ENCODE measurements around the gene UCK2. TPM values are rescaled to one million over a fixed set of nuclear protein-coding genes. Genes with fewer than 3 reads are reported as not detected.
"Not testable (repeated sequence)": the region's sequence is repeated elsewhere in the genome, so short reads cannot be mapped to it uniquely, and the experiment has no call there.

The UCK2 gene
- 100 to 1,000 TPM; 108 to 116 TPM for total RNA-seq

GRCh38 chr1:165827268-165828102 is at the start of gene UCK2:
Gene UCK2 (plus strand): TSS chr1:165827614. CDS start chr1:165827834, 220 bp downstream.
- ChIA-PET CTCF (interaction anchor here (1.0 to 1.9 kb wide), 2 partner anchors 46 to 58 kb away, joined by 3 to 4 read pairs; partner anchors contain the start of gene TMCO1), POLR2A (interaction anchor here (0.9 to 2.1 kb wide), 2 partner anchors 58 to 230 kb away, joined by 3 to 19 read pairs; partner anchors contain the start of gene TMCO1)

- CTCF ChIA-PET, POLR2A ChIA-PET: not testable (repeated sequence)
Measured at GRCh38 chr1:165778197-165778596, 49.2 kb upstream of the UCK2 start.

- POLR2A ChIA-PET, CTCF ChIA-PET: not testable (repeated sequence)
Measured at GRCh38 chr1:165783519-165783918, 43.9 kb upstream of the UCK2 start.

DNA sequence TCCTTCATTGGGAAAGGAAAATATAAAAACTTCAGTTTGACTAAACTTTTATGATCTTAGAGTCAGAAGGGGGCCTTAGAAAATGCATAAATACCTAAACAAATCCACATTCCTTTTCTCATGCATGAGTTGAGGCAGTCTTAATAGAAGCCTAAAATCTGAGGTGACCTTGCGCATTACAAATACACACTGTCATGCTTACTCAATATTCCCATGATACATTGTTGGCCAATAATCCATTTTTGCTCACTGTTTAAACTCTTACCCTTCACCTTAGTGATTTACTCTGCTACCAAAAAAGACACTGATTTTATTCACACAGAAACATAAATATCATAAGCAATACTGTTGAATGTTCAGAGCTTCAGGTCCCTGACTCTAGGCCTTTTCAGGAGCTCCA is 39.7 kb upstream of the UCK2 start:
- CTCF ChIA-PET = interaction anchor here (0.6 kb wide), 1 partner anchor 125 kb away, joined by 3 read pairs; no protein-coding TSS in a partner anchor
- POLR2A ChIA-PET = no interaction called here

DNA sequence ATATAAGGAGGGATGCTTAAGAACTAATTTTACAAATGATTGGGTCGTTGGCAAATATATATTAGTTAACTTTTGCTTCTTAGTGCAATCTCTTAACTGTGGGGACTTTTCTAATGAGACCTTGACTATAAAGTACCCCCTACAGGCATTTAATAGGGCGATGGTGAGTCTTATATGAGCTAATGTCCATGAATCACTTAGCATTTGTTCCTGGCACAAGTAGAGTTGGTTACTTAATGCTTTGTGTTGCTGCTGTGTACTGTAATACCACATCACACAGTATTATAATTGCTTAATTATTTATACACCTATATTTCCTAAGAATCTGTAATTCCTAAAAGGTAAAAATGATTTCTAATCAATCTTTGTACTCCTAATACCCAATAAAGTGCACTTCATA is 33.5 kb upstream of the UCK2 start:
- ChIA-PET POLR2A (no interaction called here), CTCF (no interaction called here)

DNA sequence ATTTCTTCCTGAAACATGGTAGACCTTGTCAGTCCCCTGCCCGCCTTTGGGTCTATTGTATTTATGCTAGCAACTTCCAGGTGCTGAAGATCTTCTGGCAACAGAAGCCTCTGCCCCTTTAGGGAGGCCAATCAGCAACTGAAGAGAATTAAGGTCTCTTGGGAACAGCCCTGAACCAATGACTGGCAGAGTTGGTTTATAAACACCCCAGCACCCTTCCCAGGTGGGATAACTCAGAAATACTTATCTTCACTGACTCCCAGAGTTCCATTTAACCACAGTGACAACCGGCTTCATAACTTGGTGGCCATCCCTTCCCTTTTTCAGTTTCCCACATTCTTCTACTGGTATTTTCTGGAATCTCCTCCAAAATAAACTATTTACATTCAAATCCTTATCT is 31.5 kb upstream of the UCK2 start:
- ChIA-PET CTCF (no interaction called here), POLR2A (no interaction called here)

GRCh38 chr1:165799387-165799786 is 28.0 kb upstream of the UCK2 start:
- ChIA-PET CTCF (no interaction called here), POLR2A (no interaction called here)

DNA sequence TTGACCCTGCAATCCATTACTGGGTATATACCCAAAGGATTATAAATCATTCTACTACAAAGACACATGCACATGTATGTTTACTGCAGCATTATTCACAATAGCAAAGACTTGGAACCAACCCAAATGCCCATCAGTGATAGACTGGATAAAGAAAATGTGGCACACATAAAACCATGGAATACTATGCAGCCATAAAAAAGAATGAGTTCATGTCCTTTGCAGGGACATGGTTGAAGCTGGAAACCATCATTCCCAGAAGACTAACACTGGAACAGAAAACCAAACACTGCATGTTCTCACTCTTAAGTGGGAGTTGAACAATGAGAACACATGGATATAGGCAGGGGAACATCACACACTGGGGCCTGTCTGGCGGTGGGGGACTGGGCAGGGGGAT is 22.9 kb upstream of the UCK2 start:
- POLR2A ChIA-PET, CTCF ChIA-PET: not testable (repeated sequence)

- ChIA-PET CTCF (no interaction called here), POLR2A (no interaction called here)
Measured at GRCh38 chr1:165807613-165808012, 19.8 kb upstream of the UCK2 start.

GRCh38 chr1:165815725-165816124 is 11.7 kb upstream of the UCK2 start:
- ChIA-PET CTCF (no interaction called here), POLR2A (no interaction called here)

DNA sequence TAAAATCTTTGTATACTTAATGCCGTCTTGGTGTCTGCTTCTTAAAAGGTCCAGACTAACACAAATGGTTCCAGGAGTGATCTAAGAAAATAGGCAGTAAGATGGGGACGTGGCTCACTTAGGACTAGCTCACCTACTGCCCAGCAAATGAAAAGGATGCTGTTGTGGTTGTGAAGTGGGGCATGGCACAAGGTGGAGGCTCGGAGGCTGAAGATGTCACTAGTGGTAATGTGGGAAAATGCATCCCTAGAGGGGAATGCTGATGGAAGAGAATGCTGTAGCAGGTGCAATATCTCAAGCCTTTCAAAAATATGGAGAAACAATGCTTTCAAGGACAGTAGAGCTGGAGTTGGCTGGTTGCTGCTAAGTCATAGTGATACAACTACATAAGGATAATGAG is 11.3 kb upstream of the UCK2 start:
- ChIA-PET POLR2A (no interaction called here), CTCF (no interaction called here)

- ChIA-PET POLR2A (no interaction called here), CTCF (interaction anchor here (0.6 kb wide), 1 partner anchor 12 kb away, joined by 3 read pairs; no protein-coding TSS in a partner anchor)
Measured at GRCh38 chr1:165816826-165817497, 10.5 kb upstream of the UCK2 start.

GRCh38 chr1:165823552-165824268 is 3.7 kb upstream of the UCK2 start:
- CTCF ChIA-PET = interaction anchor here (0.7 to 0.9 kb wide), 2 partner anchors 15 to 21 kb away, joined by 3 read pairs; no protein-coding TSS in a partner anchor
- POLR2A ChIA-PET = interaction anchor here (1.8 kb wide), 1 partner anchor 55 kb away, joined by 4 read pairs; no protein-coding TSS in a partner anchor

DNA sequence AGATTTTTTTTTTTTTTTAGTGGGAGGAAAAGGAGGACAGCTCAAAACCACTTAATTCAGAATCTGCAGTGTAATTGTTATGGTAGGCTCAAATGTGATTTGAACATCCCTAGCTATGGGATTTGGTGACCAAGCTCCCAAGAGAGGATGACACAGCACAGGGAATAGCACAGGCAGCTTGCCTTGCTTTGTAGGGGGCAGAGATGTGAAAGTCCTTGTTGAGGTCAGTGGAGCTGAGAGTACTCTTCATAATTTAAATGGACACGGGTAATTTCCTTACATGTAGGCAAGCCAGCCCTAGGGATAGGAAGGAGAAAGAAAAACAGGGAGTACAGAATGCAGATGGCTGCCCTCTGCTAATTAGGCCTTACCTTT is 3.2 kb upstream of the UCK2 start:
- CTCF ChIA-PET = interaction anchor here (0.7 to 0.9 kb wide), 2 partner anchors 15 to 20 kb away, joined by 3 read pairs; no protein-coding TSS in a partner anchor
- POLR2A ChIA-PET = interaction anchor here (1.8 kb wide), 1 partner anchor 55 kb away, joined by 4 read pairs; no protein-coding TSS in a partner anchor

DNA sequence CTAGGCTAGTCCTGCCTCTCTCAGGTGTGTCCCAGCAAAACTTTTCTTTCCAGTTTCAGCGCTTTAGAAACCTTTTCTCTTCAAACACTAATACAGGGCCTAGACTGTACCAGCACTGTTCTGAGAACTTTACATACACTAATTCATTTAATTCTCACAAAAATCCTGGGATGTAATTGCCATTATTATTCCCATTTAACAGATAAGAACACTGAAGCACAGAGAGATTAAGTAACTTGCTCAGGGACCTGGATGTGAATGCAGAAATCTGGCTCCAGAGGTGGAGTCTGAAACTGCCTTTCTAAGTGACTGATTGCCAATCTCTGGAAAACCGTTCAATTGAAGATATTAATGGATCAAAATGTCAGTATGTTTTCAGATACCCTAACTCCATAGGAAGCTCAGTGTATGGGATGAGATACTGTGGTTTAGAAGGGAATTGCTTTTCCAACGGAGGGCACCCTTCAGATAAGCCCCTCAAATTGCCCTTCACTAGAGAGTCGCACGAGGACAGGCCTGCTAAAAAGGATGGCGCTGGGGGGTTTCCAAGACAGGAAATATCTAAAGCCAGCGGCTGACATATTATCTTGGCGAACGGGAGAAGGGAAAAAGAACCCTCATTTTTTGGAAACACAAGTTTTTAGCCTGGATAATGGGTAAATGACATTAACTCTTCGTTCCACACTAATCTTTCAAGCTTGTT is 698 bp upstream of the UCK2 start:
- POLR2A ChIA-PET = interaction anchor here (0.9 kb wide), 1 partner anchor 229 kb away, joined by 3 read pairs; no protein-coding TSS in a partner anchor
- CTCF ChIA-PET = interaction anchor here (1.0 kb wide), 1 partner anchor 58 kb away, joined by 3 read pairs; the partner anchor contains the start of gene TMCO1

DNA sequence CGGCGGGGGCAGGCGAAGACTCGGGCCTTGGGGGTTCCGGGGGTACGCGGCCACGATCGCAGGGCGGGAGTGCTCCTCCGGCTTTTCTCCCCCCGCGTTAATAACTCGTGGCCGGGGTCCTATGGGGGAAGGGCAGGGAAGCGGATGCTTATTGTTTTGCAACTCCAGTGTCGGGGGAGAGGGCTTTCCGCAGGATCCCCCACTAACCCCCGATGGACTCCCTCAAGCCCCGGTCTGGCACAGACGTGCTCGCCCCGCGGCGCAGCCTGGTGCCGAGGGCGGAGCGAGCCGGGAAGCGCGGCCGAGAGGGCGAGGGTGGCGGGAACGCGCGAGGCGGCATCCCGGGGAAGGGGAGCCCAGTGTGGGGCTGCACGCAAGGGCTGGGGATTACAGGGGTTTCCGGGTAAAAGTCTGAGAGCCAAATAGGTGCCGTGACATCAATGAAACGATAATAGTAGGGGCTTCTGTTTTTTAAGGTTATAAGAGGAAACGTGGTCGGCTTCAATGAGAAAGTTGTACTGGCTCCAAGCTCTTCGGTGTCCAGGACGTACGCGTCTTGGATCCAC is 772 bp downstream of the UCK2 start:
- CTCF ChIA-PET = interaction anchor here (1.3 to 1.9 kb wide), 4 partner anchors 13 to 59 kb away, joined by 3 to 8 read pairs (median 6); no protein-coding TSS in a partner anchor
- POLR2A ChIA-PET = interaction anchor here (1.4 to 2.1 kb wide), 3 partner anchors 43 to 130 kb away, joined by 4 to 19 read pairs (median 6); partner anchors contain the start of genes ALDH9A1 and TMCO1

GRCh38 chr1:165828669-165829329 is 1.4 kb downstream of the UCK2 start:
- CTCF ChIA-PET = interaction anchor here (0.5 to 1.9 kb wide), 6 partner anchors 11 to 59 kb away, joined by 3 to 8 read pairs (median 4); no protein-coding TSS in a partner anchor
- POLR2A ChIA-PET = interaction anchor here (0.5 to 2.1 kb wide), 4 partner anchors 43 to 131 kb away, joined by 3 to 19 read pairs (median 5); partner anchors contain the start of genes ALDH9A1 and TMCO1

- ChIA-PET POLR2A (interaction anchor here (1.5 to 2.1 kb wide), 2 partner anchors 42 to 61 kb away, joined by 4 to 19 read pairs; partner anchors contain the start of gene TMCO1), CTCF (interaction anchor here (1.5 kb wide), 1 partner anchor 11 kb away, joined by 7 read pairs; no protein-coding TSS in a partner anchor)
Measured at GRCh38 chr1:165829888-165830287, 2.5 kb downstream of the UCK2 start.

All from activated CD8-positive, alpha-beta memory T cell treated with anti-CD3 and anti-CD28 coated beads for 36 hours (primary cell).